GM19397 (cell line): Measurements from ENCODE around the gene CFD.
"Not testable (repeated sequence)": the region's sequence is repeated elsewhere in the genome, so short reads cannot be mapped to it uniquely, and the experiment has no call there.

Experiments used
- ATAC-seq: cut with Tn5 transposase; IDR thresholded peaks from one replicate; pipeline ENCODE4 v1.9.1; 2021; ENCODE audit warnings: mild to moderate bottlenecking, moderate library complexity; ENCODE audit not compliant: unreplicated experiment

The CFD gene

GRCh38 chr19:858868-859843 is at the start of gene CFD:
TSS of gene CFD (plus strand) at chr19:859664. CDS start at chr19:859690, 26 bp downstream.
- no peak for ATAC-seq

GRCh38 chr19:810077-810855 is 49.2 kb upstream of the CFD start:
- no peak for ATAC-seq

- no peak for ATAC-seq
These were observed 48.5 kb upstream of the CFD start for GRCh38 chr19:810883-811489.

GRCh38 chr19:811506-812048 is 47.9 kb upstream of the CFD start:
- no peak for ATAC-seq

- no peak for ATAC-seq
These were observed 47.3 kb upstream of the CFD start for GRCh38 chr19:812049-812746.

- no peak for ATAC-seq
These were observed 46.7 kb upstream of the CFD start for GRCh38 chr19:812747-813218.

- no peak for ATAC-seq
These were observed 46.0 kb upstream of the CFD start for GRCh38 chr19:813219-814151.

- no peak for ATAC-seq
These were observed 45.0 kb upstream of the CFD start for GRCh38 chr19:814152-815078.

GRCh38 chr19:815079-815774 is 44.2 kb upstream of the CFD start:
- no peak for ATAC-seq

GRCh38 chr19:815775-816499 is 43.5 kb upstream of the CFD start:
- no peak for ATAC-seq

- no peak for ATAC-seq
These were observed 43.0 kb upstream of the CFD start for GRCh38 chr19:816500-816857.

GRCh38 chr19:820212-820611 is 39.3 kb upstream of the CFD start:
- ATAC-seq, result not testable (repeated sequence)

GRCh38 chr19:821231-821824 is 38.1 kb upstream of the CFD start:
- ATAC-seq, result no peak

GRCh38 chr19:821825-822503 is 37.5 kb upstream of the CFD start, which contains the start of gene PLPPR3:
TSS of gene PLPPR3 (minus strand) at chr19:821955. CDS start at chr19:821559, 396 bp downstream.
- ATAC-seq, result no peak

- ATAC-seq, result no peak
These were observed 35.8 kb upstream of the CFD start for GRCh38 chr19:823565-824121.

GRCh38 chr19:824885-825284 is 34.6 kb upstream of the CFD start:
- ATAC-seq, result no peak
